ENCODE measurements around the gene MCM3AP.
A peak's percentile ranks its signal among the peaks of the same experiment; 100 is the strongest.

The MCM3AP gene

DNA sequence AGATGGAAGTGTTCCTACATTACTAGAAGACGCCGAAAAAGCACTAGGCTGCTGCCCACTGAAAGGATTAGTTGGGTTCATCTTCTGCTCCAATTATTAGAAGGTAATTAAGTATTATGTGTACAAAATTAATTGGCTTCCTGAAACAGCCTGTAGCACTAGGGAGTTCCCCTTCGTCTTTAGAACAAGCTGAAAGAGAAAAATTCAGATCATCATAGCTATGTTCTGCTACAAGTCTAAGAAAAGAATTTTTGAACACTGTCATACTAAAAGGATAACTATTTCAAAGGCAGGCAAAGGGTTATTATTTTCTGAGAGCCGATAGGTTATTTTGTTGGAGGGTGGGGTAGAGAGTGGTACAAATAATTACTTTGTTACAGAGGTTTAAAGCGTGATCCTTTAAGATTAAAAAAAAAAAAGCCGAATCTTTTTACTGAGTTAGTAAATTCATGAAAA lies at the start of gene MCM3AP:
Gene MCM3AP (minus strand): TSS at position 406 of the 456 bp plus-strand sequence. CDS start 325 bp downstream, at position 81.
- TF ChIP-seq, protein P1, sequence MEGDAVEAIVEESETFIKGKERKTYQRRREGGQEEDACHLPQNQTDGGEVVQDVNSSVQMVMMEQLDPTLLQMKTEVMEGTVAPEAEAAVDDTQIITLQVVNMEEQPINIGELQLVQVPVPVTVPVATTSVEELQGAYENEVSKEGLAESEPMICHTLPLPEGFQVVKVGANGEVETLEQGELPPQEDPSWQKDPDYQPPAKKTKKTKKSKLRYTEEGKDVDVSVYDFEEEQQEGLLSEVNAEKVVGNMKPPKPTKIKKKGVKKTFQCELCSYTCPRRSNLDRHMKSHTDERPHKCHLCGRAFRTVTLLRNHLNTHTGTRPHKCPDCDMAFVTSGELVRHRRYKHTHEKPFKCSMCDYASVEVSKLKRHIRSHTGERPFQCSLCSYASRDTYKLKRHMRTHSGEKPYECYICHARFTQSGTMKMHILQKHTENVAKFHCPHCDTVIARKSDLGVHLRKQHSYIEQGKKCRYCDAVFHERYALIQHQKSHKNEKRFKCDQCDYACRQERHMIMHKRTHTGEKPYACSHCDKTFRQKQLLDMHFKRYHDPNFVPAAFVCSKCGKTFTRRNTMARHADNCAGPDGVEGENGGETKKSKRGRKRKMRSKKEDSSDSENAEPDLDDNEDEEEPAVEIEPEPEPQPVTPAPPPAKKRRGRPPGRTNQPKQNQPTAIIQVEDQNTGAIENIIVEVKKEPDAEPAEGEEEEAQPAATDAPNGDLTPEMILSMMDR (IDR thresholded peaks at IDR 0.05; ENCODE audit: low read depth, low read length), result no peak
- no peak for DNase-seq (ENCODE audit: low read depth, low spot score)
- in situ Hi-C loops (cut with HindIII; ENCODE audit: low sequenced_read_pairs), result no loop called here

GRCh38 chr21:46334351-46335140 lies 49.1 kb upstream of the MCM3AP start:
- H3K4me3 ChIP-seq (ENCODE audit: low read depth, low read length), result no peak overlapping the region
- TF ChIP-seq, protein P1 (IDR thresholded peaks at IDR 0.05; ENCODE audit: low read depth, low read length), result no peak
- in situ Hi-C loops (cut with HindIII; ENCODE audit: low sequenced_read_pairs), result no loop called here
- DNase-seq (ENCODE audit: low read depth, low spot score), result no peak

More for the DNA sequence above, at the start of gene MCM3AP:
- H3K4me3 ChIP-seq (ENCODE audit: low read depth, low read length), result peak within 1 kb of the TSS; percentile 75

DNA sequence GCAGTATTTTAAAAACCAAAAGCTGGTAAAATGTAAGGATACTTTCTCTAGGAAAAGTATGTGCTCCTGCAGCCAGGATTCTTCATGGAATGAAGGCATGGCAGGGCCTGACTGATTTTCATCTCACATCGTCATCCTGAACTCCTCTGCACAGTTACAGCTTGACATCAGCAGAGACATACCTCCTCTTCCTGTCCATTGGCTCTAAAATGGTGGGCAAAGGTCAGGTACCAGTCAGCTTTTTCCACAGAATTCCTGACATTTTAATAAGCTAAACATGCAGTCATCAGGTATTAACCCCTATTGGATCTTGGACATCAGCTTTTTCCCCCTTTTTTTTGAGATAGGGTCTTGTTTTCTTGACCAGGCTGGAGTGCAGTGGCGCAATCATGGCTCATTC lies 44.4 kb upstream of the MCM3AP start:
- H3K4me3 ChIP-seq (ENCODE audit: low read depth, low read length), result no peak overlapping the region
- in situ Hi-C loops (cut with HindIII; ENCODE audit: low sequenced_read_pairs), result no loop called here
- TF ChIP-seq, protein P1 (IDR thresholded peaks at IDR 0.05; ENCODE audit: low read depth, low read length), result no peak
- no peak for DNase-seq (ENCODE audit: low read depth, low spot score)

GRCh38 chr21:46328151-46328550 lies 42.7 kb upstream of the MCM3AP start:
- TF ChIP-seq, protein P1 (IDR thresholded peaks at IDR 0.05; ENCODE audit: low read depth, low read length), result no peak
- no peak for DNase-seq (ENCODE audit: low read depth, low spot score)
- no peak overlapping the region for H3K4me3 ChIP-seq (ENCODE audit: low read depth, low read length)
- in situ Hi-C loops (cut with HindIII; ENCODE audit: low sequenced_read_pairs), result no loop called here

DNA sequence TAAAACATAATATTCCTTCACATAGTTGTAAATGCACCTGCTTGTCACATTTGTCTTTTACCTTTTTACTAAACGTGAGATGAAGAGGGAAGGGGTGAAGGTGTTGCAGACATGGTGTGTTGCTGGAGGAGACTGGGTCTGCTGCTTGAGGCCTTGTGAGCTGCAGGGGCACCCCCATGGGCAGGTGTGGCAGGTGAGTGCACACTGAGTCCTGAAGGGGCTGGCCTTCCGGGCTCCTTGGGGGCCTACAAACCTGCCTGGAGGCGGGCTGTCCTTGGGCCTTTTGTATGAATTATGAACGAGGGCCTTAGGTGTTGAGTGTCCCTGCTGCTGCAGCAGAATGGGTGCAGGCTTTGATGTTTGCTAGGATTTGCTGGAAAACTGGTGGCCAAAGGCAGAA lies 42.3 kb upstream of the MCM3AP start:
- in situ Hi-C loops (cut with HindIII; ENCODE audit: low sequenced_read_pairs), result no loop called here
- TF ChIP-seq, protein P1 (IDR thresholded peaks at IDR 0.05; ENCODE audit: low read depth, low read length), result no peak

DNA sequence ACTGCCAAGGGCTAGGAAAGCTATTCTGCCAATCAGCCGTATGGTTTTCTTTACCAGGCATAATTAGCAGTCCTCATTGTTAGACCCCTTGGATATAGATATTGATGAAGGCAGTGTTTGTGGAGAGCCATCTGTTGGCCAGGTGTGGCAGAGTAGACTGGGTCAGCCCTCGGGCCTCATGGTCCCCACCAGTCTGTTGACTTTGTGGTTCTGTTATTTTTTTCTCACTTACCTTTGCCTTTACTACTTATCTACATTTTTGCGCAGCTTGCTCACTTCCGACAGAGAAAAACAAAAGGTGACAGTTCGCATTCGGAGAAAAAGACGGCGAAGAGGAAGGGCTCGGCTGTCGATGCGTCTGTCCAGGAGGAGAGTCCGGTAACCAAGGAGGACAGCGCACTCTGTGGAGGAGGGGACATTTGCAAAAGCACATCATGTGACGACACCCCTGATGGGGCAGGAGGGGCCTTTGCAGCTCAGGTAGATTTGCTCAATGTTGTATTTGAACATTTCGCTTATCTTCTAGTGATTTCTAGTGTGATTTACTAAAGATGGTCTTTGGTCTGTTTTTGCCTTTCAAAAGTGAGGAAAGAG lies 40.8 kb upstream of the MCM3AP start:
- TF ChIP-seq, protein P1 (IDR thresholded peaks at IDR 0.05; ENCODE audit: low read depth, low read length), result no peak
- in situ Hi-C loops (cut with HindIII; ENCODE audit: low sequenced_read_pairs), result no loop called here
- no peak overlapping the region for H3K4me3 ChIP-seq (ENCODE audit: low read depth, low read length)
- DNase-seq (ENCODE audit: low read depth, low spot score), result no peak

More for the DNA sequence above, 42.3 kb upstream of the MCM3AP start:
- H3K4me3 ChIP-seq (ENCODE audit: low read depth, low read length), result no peak overlapping the region
- no peak for DNase-seq (ENCODE audit: low read depth, low spot score)

Measured in astrocyte of the spinal cord (primary cell).